ENCODE results near the gene DYNC1I1. TPM values are rescaled to one million over a fixed set of nuclear protein-coding genes. Genes with fewer than 3 reads are reported as not detected.

Gene DYNC1I1
- total RNA-seq, 1 experiment from 2014 or later, result 11.9 TPM

GRCh38 chr7:95886501-95887090, 114.2 kb downstream of the DYNC1I1 start:
- H3K9me3 ChIP-seq (replicated peaks), result no peaks in the 10 kb centered on the region
- H3K27me3 ChIP-seq, result no peaks in the 10 kb centered on the region
- peaks cover 3% of the 10 kb centered on the region; the same call in 1 of the 2 replicates for H3K36me3 ChIP-seq
- no peak for DNase-seq
- no peak overlapping the region for H3K4me3 ChIP-seq
- H3K27ac ChIP-seq, result no peak overlapping the region
- H3K4me1 ChIP-seq, result no peaks in the 10 kb centered on the region

- no peak overlapping the region for H3K27ac ChIP-seq
- no peak overlapping the region for H3K4me3 ChIP-seq
- no peaks in the 10 kb centered on the region for H3K36me3 ChIP-seq
- no peaks in the 10 kb centered on the region for H3K9me3 ChIP-seq (replicated peaks)
- no peak for DNase-seq
- H3K27me3 ChIP-seq, result no peaks in the 10 kb centered on the region
- peaks cover 18% of the 10 kb centered on the region for H3K4me1 ChIP-seq
Measured at GRCh38 chr7:95893484-95893883, 121.1 kb downstream of the DYNC1I1 start.

- no peaks in the 10 kb centered on the region for H3K27me3 ChIP-seq
- H3K27ac ChIP-seq, result peak overlapping the region; percentile 6; the same call in 1 of the 2 replicates
- H3K4me1 ChIP-seq, result peaks cover 18% of the 10 kb centered on the region
- DNase-seq, result peak in 1 of 2 experiments; percentile 33
- no peaks in the 10 kb centered on the region for H3K36me3 ChIP-seq
- no peak overlapping the region for H3K4me3 ChIP-seq
- H3K9me3 ChIP-seq (replicated peaks), result no peaks in the 10 kb centered on the region
Measured at GRCh38 chr7:95897557-95898251, 125.3 kb downstream of the DYNC1I1 start.

GRCh38 chr7:95899919-95900513, 127.7 kb downstream of the DYNC1I1 start:
- H3K36me3 ChIP-seq, result no peaks in the 10 kb centered on the region
- peaks cover 18% of the 10 kb centered on the region for H3K4me1 ChIP-seq
- H3K4me3 ChIP-seq, result no peak overlapping the region
- H3K27ac ChIP-seq, result no peak overlapping the region
- H3K9me3 ChIP-seq (replicated peaks), result no peaks in the 10 kb centered on the region
- no peak for DNase-seq
- H3K27me3 ChIP-seq, result no peaks in the 10 kb centered on the region

GRCh38 chr7:95901006-95901405, 128.7 kb downstream of the DYNC1I1 start:
- Histone ChIP-seq H3K4me3 (no peak overlapping the region), H3K27ac (no peak overlapping the region), H3K36me3 (no peaks in the 10 kb centered on the region), H3K4me1 (peaks cover 22% of the 10 kb centered on the region), H3K9me3 (replicated peaks) (no peaks in the 10 kb centered on the region), H3K27me3 (no peaks in the 10 kb centered on the region)
- DNase-seq, result no peak

- peak; percentile 42 to 53 for DNase-seq
- no peaks in the 10 kb centered on the region for H3K27me3 ChIP-seq
- H3K4me1 ChIP-seq, result peaks cover 24% of the 10 kb centered on the region
- no peaks in the 10 kb centered on the region for H3K36me3 ChIP-seq
- no peaks in the 10 kb centered on the region for H3K9me3 ChIP-seq (replicated peaks)
- H3K27ac ChIP-seq, result no peak overlapping the region
- no peak overlapping the region for H3K4me3 ChIP-seq
Measured at GRCh38 chr7:95904099-95904498, 131.7 kb downstream of the DYNC1I1 start.

- H3K4me3 ChIP-seq, result no peak overlapping the region
Measured at GRCh38 chr7:95905167-95905566, 132.8 kb downstream of the DYNC1I1 start.

GRCh38 chr7:95906851-95907250, 134.5 kb downstream of the DYNC1I1 start:
- peak overlapping the region; percentile 28 for H3K4me3 ChIP-seq
- peak overlapping the region; percentile 84 for H3K27ac ChIP-seq
- H3K36me3 ChIP-seq, result no peaks in the 10 kb centered on the region
- DNase-seq, result peak; percentile 83 to 95
- no peaks in the 10 kb centered on the region for H3K9me3 ChIP-seq (replicated peaks)
- H3K27me3 ChIP-seq, result no peaks in the 10 kb centered on the region
- peaks cover 24% of the 10 kb centered on the region for H3K4me1 ChIP-seq

More at GRCh38 chr7:95905167-95905566, 132.8 kb downstream of the DYNC1I1 start:
- no peaks in the 10 kb centered on the region for H3K27me3 ChIP-seq
- H3K36me3 ChIP-seq, result no peaks in the 10 kb centered on the region
- H3K9me3 ChIP-seq (replicated peaks), result no peaks in the 10 kb centered on the region
- peak; percentile 29 to 66 for DNase-seq
- H3K27ac ChIP-seq, result no peak overlapping the region
- H3K4me1 ChIP-seq, result peaks cover 24% of the 10 kb centered on the region

- H3K4me1 ChIP-seq, result peaks cover 24% of the 10 kb centered on the region
- H3K9me3 ChIP-seq (replicated peaks), result no peaks in the 10 kb centered on the region
- H3K27ac ChIP-seq, result peak overlapping the region; percentile 84
- no peaks in the 10 kb centered on the region for H3K27me3 ChIP-seq
- DNase-seq, result peak; percentile 81 to 93
- H3K36me3 ChIP-seq, result no peaks in the 10 kb centered on the region
- H3K4me3 ChIP-seq, result peak overlapping the region; percentile 28
Measured at GRCh38 chr7:95907337-95907736, 135.0 kb downstream of the DYNC1I1 start.

- no peak overlapping the region for H3K27ac ChIP-seq
- H3K4me3 ChIP-seq, result no peak overlapping the region
- H3K9me3 ChIP-seq (replicated peaks), result no peaks in the 10 kb centered on the region
- no peaks in the 10 kb centered on the region for H3K27me3 ChIP-seq
- H3K4me1 ChIP-seq, result peaks cover 24% of the 10 kb centered on the region
- DNase-seq, result peak; percentile 26 to 58
- no peaks in the 10 kb centered on the region for H3K36me3 ChIP-seq
Measured at GRCh38 chr7:95908499-95908898, 136.1 kb downstream of the DYNC1I1 start.

- H3K4me1 ChIP-seq, result peaks cover 24% of the 10 kb centered on the region
- H3K4me3 ChIP-seq, result no peak overlapping the region
- peak in 1 of 2 experiments; percentile 35 for DNase-seq
- H3K27me3 ChIP-seq, result no peaks in the 10 kb centered on the region
- no peaks in the 10 kb centered on the region for H3K9me3 ChIP-seq (replicated peaks)
- H3K36me3 ChIP-seq, result no peaks in the 10 kb centered on the region
- H3K27ac ChIP-seq, result no peak overlapping the region
Measured at GRCh38 chr7:95910341-95910740, 138.0 kb downstream of the DYNC1I1 start.

- no peaks in the 10 kb centered on the region for H3K36me3 ChIP-seq
- H3K4me3 ChIP-seq, result no peak overlapping the region
- no peaks in the 10 kb centered on the region for H3K27me3 ChIP-seq
- no peaks in the 10 kb centered on the region for H3K9me3 ChIP-seq (replicated peaks)
- no peak overlapping the region for H3K27ac ChIP-seq
- no peak for DNase-seq
- H3K4me1 ChIP-seq, result no peaks in the 10 kb centered on the region
Measured at GRCh38 chr7:95915731-95916130, 143.4 kb downstream of the DYNC1I1 start.

- Histone ChIP-seq H3K27ac (no peak overlapping the region), H3K36me3 (no peaks in the 10 kb centered on the region)
Measured at GRCh38 chr7:95916573-95917297, 144.4 kb downstream of the DYNC1I1 start.

GRCh38 chr7:95917634-95918033, 145.3 kb downstream of the DYNC1I1 start:
- no peaks in the 10 kb centered on the region for H3K9me3 ChIP-seq (replicated peaks)
- H3K27ac ChIP-seq, result no peak overlapping the region
- H3K4me1 ChIP-seq, result no peaks in the 10 kb centered on the region
- DNase-seq, result no peak
- no peak overlapping the region for H3K4me3 ChIP-seq
- no peaks in the 10 kb centered on the region for H3K27me3 ChIP-seq
- H3K36me3 ChIP-seq, result no peaks in the 10 kb centered on the region

More at GRCh38 chr7:95916573-95917297, 144.4 kb downstream of the DYNC1I1 start:
- Histone ChIP-seq H3K4me3 (peak overlapping the region; percentile 37), H3K4me1 (no peaks in the 10 kb centered on the region), H3K9me3 (replicated peaks) (no peaks in the 10 kb centered on the region), H3K27me3 (no peaks in the 10 kb centered on the region)
- peak; percentile 64 to 87 for DNase-seq

- H3K9me3 ChIP-seq (replicated peaks), result no peaks in the 10 kb centered on the region
Measured at GRCh38 chr7:95919556-95919955, 147.2 kb downstream of the DYNC1I1 start.

More at GRCh38 chr7:95919556-95919955, 147.2 kb downstream of the DYNC1I1 start:
- no peaks in the 10 kb centered on the region for H3K36me3 ChIP-seq
- H3K4me3 ChIP-seq, result no peak overlapping the region
- H3K27ac ChIP-seq, result no peak overlapping the region
- no peaks in the 10 kb centered on the region for H3K27me3 ChIP-seq
- no peaks in the 10 kb centered on the region for H3K4me1 ChIP-seq
- no peak for DNase-seq
